WI38 (cell line): ENCODE measurements around the gene RBX1.

Experiments
- H3K4me3 ChIP-seq: 2 replicates; pipeline ENCODE4 v1.5.1; 2011; ENCODE audit warnings: low read depth, mild to moderate bottlenecking, control low read depth, low read length
- CTCF ChIP-seq: IDR thresholded peaks from 2 replicates; pipeline ENCODE4 v1.5.1; 2012; ENCODE audit warnings: low read depth, mild to moderate bottlenecking, control low read depth, low read length

The RBX1 gene

GRCh38 chr22:40922484-40923303 lies 28.5 kb upstream of the RBX1 start:
- H3K4me3 ChIP-seq: no peak overlapping the region
- TF ChIP-seq CTCF: 0 out of 2 replicates have a peak, but pooled peaks have one; percentile 16

DNA sequence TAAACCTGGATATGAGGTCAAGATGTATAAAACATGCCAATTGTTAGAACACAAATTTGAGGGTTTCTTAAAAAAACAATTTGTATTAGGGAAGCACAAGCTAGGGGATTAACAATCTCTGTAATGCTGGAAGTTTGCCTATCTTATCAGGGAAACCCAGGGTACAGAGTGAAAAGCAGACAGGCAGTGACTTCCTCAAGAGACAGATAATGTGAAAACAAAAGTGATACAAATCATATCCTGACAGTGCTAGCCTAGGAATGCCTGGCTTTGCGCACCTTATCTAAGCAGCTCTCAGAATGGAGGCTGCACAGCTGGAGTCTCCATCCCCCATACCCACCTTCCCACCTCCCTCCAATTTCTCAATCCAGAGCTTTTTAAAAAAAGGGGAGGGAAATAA lies 22.5 kb upstream of the RBX1 start:
- TF ChIP-seq CTCF: no peak

DNA sequence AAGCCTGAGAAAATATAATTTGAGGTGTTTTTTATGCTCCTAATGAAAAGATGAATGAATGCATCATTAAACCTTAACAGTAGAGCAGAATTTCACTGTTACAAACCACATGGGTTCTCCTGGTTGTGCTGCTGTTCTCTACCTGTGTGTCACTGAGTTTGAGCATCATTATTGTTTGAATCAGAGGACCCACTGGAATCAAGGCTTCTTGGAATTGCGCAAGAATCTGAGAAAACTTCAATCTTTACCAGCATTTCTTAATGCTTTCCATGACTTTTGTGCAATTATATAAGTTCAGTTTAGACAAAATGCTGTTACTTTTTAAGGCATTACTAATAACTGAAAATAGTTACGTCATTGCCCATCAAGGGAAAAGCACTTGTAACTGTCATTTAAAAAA lies 18.8 kb upstream of the RBX1 start:
- TF ChIP-seq CTCF: no peak
- H3K4me3 ChIP-seq: no peak overlapping the region

More for the DNA sequence above, 22.5 kb upstream of the RBX1 start:
- H3K4me3 ChIP-seq: no peak overlapping the region

- no peak for TF ChIP-seq CTCF
- no peak overlapping the region for H3K4me3 ChIP-seq
Observed at GRCh38 chr22:40939202-40939601, 12.0 kb upstream of the RBX1 start.

DNA sequence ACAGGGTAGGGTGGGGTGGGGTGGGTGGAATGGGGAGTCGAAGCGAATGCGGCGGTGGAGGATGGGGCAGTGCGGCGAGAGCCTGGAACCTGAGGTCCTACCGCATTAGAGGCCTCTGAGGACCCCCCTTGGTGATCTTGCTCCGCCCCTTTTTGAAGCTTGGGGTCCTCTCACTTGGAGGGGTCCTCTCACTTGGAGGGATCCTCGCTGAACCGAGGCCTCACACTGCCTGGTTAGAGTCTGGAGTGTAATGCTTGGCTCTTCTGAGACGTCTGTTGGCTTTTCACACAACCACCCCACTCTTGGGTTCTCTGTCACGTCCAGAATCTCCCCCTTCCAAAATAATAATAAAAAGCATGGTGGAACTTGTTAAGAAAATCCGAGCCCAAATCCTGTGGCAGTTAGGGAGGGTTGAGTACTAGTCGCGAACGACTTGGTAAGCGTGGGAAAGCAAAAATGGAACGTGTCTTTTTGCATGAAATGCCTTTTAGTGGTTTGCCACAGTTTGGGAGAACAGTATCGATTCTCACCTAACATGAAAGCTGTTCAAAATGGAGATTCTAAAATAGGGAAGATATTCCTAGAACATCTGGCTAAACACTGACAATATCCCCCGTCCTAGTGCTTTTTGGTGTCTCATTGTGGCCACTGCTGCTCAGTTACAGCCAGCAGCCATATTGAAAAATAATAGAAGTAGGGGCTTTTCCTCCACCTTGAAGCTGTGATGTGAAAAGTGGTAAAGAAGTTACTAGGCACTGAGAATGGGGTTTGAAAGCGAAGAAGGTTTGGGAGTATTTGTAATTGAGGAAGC lies 822 bp downstream of the RBX1 start:
- TF ChIP-seq CTCF: no peak
- peak overlapping the region; percentile 90 for H3K4me3 ChIP-seq

GRCh38 chr22:40953471-40953870 lies 2.3 kb downstream of the RBX1 start:
- no peak overlapping the region for H3K4me3 ChIP-seq
- no peak for TF ChIP-seq CTCF

DNA sequence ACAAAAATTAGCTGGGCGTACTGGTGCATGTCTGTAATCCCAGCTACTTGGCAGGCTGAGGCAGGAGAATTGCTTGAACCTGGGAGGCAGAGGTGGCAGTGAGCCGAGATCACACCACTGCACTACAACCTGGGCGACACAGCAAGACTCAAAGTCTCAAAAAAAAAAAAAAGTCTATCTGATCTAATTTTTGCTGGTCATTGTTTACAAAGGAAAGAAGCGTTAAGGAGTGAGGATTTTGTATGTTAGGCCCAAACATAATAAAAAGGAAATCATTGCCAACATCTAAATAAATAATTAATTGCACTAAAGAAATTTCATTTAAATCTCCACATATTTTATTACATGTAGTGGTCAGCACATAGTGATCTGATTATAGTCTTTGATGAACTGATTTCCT lies 2.9 kb downstream of the RBX1 start:
- TF ChIP-seq CTCF: no peak
- no peak overlapping the region for H3K4me3 ChIP-seq
